Thymus (tissue), 11 donors: ENCODE measurements around the gene JAKMIP1. TPM values are rescaled to one million over a fixed set of nuclear protein-coding genes. Genes with fewer than 3 reads are reported as not detected.

Source experiments
- DNase-seq, 9 donors: peaks; one replicate each; pipeline ENCODE4 v3.0.0-alpha.2; 2013; ENCODE audit warnings: low spot score in 9 of 9, low read depth in 6 of 9, missing footprints in 1 of 9
- H3K27ac ChIP-seq, 2 donors: one replicate each; pipeline ENCODE4 v1.5.1; 2013; ENCODE audit warnings: control low read depth in 1 of 2, low read depth in 1 of 2, low read length in 1 of 2, mild to moderate bottlenecking in 1 of 2, moderate library complexity in 1 of 2
- H3K27me3 ChIP-seq, 2 donors: one replicate each; pipeline ENCODE4 v1.5.1; 2013; ENCODE audit warnings: low read length in 1 of 2; ENCODE audit not compliant: control insufficient read depth in 2 of 2, insufficient read depth in 1 of 2
- H3K36me3 ChIP-seq, 2 donors: one replicate each; pipeline ENCODE4 v1.5.1; 2013; ENCODE audit warnings: low read length in 1 of 2, mild to moderate bottlenecking in 1 of 2, moderate library complexity in 1 of 2; ENCODE audit not compliant: control insufficient read depth in 2 of 2, insufficient read depth in 2 of 2
- H3K4me1 ChIP-seq, 2 donors: one replicate each; pipeline ENCODE4 v1.5.1; 2013; ENCODE audit warnings: low read length in 2 of 2; ENCODE audit not compliant: control insufficient read depth in 2 of 2, insufficient read depth in 2 of 2
- H3K4me3 ChIP-seq, 2 donors: one replicate each; pipeline ENCODE4 v1.5.1; 2013; ENCODE audit warnings: low read length in 2 of 2, control low read depth in 1 of 2, mild to moderate bottlenecking in 1 of 2
- H3K9me3 ChIP-seq, 2 donors: one replicate each; pipeline ENCODE4 v1.5.1; 2013; ENCODE audit warnings: low read length in 1 of 2, mild to moderate bottlenecking in 1 of 2; ENCODE audit not compliant: control insufficient read depth in 2 of 2, insufficient read depth in 1 of 2
- WGBS: extraction: QIAGEN DNeasy Blood & Tissue Kit; methylation state at CpG from one replicate; pipeline ENCODE4 v1.1.7; 2013; 5-methylcytosine and 5-hydroxymethylcytosine counted together
- polyA plus RNA-seq: library from polyadenylated mRNA; stranded (reverse); fragments of 200-250 nt; gene quantifications from one replicate; pipeline ENCODE4 v1.2.3, GENCODE V29; 2013
- total RNA-seq: library from RNA; stranded (reverse); fragments of 120-200 nt; gene quantifications from one replicate; pipeline ENCODE4 v1.2.4, GENCODE V29; 2013
- donor health status: healthy.

Gene JAKMIP1
- total and polyA plus RNA-seq, 2 donors = 0.19 to 1.5 TPM

- H3K4me3 ChIP-seq = no peak overlapping the region
- no peaks in the 10 kb centered on the region for H3K4me1 ChIP-seq
- WGBS = 90% methylated on average over 8 of the region's 8 CpGs
- H3K27me3 ChIP-seq = peaks cover 0 to 2% of the 10 kb centered on the region in 2 donors
- peaks cover 0 to 11% of the 10 kb centered on the region in 2 donors for H3K9me3 ChIP-seq
- H3K27ac ChIP-seq = no peak overlapping the region
- no peaks in the 10 kb centered on the region for H3K36me3 ChIP-seq
- no peak for DNase-seq
These were observed 39.1 kb upstream of the JAKMIP1 start for GRCh38 chr4:6239486-6239885.

- Histone ChIP-seq H3K27ac (no peak overlapping the region), H3K4me1 (no peaks in the 10 kb centered on the region), H3K9me3 (no peaks in the 10 kb centered on the region), H3K27me3 (no peaks in the 10 kb centered on the region), H3K36me3 (no peaks in the 10 kb centered on the region), H3K4me3 (no peak overlapping the region)
- DNase-seq = no peak
- 82% methylated on average over 12 of the region's 12 CpGs for WGBS
These were observed 36.6 kb upstream of the JAKMIP1 start for GRCh38 chr4:6236816-6237390.

- no peaks in the 10 kb centered on the region for H3K36me3 ChIP-seq
- no peak for DNase-seq
- 87% methylated on average over 17 of the region's 17 CpGs for WGBS
These were observed 35.7 kb upstream of the JAKMIP1 start for GRCh38 chr4:6235901-6236640.

DNA sequence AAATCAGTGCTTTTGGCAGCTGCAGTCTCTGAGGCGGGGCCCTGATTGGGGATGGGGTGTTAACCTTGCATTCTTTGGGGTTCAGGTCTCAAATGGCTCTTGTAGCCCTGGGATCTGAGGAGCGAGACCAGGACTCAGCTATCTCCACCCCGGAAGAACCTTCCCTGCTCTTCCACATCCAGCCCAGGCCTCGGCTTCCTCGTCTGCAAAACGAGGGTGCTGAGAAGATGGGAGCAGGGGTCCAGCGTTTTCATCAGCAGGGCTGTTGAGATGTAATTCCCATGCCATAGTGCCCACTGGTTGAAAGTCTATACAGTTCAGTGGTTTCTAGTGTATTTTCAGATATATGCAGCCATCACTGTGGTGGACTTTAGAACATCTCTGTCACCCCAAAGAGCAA lies 34.7 kb upstream of the JAKMIP1 start:
- Histone ChIP-seq H3K27me3 (no peaks in the 10 kb centered on the region), H3K27ac (no peak overlapping the region), H3K4me3 (no peak overlapping the region), H3K4me1 (no peaks in the 10 kb centered on the region), H3K36me3 (no peaks in the 10 kb centered on the region), H3K9me3 (no peaks in the 10 kb centered on the region)
- DNase-seq = no peak
- 88% methylated on average over 7 of the region's 7 CpGs for WGBS

More at GRCh38 chr4:6235901-6236640, 35.7 kb upstream of the JAKMIP1 start:
- no peaks in the 10 kb centered on the region for H3K27me3 ChIP-seq
- no peaks in the 10 kb centered on the region for H3K9me3 ChIP-seq
- no peak overlapping the region for H3K4me3 ChIP-seq
- no peaks in the 10 kb centered on the region for H3K4me1 ChIP-seq
- no peak overlapping the region for H3K27ac ChIP-seq

DNA sequence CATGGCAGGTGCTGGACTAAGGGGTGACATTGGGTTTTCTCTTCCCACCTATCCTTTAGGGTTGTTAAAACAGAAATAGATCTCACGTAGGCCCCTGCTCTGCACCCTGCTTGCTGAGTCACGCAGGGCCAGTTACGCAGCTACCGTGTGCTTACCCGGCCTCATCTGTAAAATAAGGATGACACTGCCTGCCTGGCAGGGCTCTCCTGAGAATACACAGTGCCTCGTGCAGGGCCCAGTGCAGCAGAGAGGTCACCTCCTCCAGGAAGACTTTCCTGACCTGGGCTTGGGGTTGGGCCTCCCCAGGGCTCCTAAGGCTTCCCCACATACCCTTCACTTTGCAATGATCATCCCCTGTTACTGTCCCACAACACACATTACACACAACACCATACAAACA lies 33.6 kb upstream of the JAKMIP1 start:
- WGBS = 91% methylated on average over 6 of the region's 6 CpGs
- no peak overlapping the region for H3K4me3 ChIP-seq
- no peaks in the 10 kb centered on the region for H3K9me3 ChIP-seq
- H3K27ac ChIP-seq = no peak overlapping the region
- DNase-seq = no peak
- H3K27me3 ChIP-seq = no peaks in the 10 kb centered on the region
- no peaks in the 10 kb centered on the region for H3K4me1 ChIP-seq
- H3K36me3 ChIP-seq = no peaks in the 10 kb centered on the region

GRCh38 chr4:6232836-6233785 lies 32.8 kb upstream of the JAKMIP1 start:
- WGBS = 92% methylated on average over 30 of the region's 30 CpGs
- DNase-seq = no peak

GRCh38 chr4:6231663-6232165 lies 31.4 kb upstream of the JAKMIP1 start:
- 92% methylated on average over 7 of the region's 7 CpGs for WGBS
- Histone ChIP-seq H3K9me3 (no peaks in the 10 kb centered on the region), H3K27me3 (no peaks in the 10 kb centered on the region), H3K4me1 (no peaks in the 10 kb centered on the region), H3K27ac (no peak overlapping the region), H3K36me3 (no peaks in the 10 kb centered on the region), H3K4me3 (no peak overlapping the region)
- no peak for DNase-seq

More at GRCh38 chr4:6232836-6233785, 32.8 kb upstream of the JAKMIP1 start:
- H3K27ac ChIP-seq = no peak overlapping the region
- H3K4me1 ChIP-seq = no peaks in the 10 kb centered on the region
- no peaks in the 10 kb centered on the region for H3K36me3 ChIP-seq
- H3K9me3 ChIP-seq = no peaks in the 10 kb centered on the region
- H3K4me3 ChIP-seq = no peak overlapping the region
- H3K27me3 ChIP-seq = no peaks in the 10 kb centered on the region

DNA sequence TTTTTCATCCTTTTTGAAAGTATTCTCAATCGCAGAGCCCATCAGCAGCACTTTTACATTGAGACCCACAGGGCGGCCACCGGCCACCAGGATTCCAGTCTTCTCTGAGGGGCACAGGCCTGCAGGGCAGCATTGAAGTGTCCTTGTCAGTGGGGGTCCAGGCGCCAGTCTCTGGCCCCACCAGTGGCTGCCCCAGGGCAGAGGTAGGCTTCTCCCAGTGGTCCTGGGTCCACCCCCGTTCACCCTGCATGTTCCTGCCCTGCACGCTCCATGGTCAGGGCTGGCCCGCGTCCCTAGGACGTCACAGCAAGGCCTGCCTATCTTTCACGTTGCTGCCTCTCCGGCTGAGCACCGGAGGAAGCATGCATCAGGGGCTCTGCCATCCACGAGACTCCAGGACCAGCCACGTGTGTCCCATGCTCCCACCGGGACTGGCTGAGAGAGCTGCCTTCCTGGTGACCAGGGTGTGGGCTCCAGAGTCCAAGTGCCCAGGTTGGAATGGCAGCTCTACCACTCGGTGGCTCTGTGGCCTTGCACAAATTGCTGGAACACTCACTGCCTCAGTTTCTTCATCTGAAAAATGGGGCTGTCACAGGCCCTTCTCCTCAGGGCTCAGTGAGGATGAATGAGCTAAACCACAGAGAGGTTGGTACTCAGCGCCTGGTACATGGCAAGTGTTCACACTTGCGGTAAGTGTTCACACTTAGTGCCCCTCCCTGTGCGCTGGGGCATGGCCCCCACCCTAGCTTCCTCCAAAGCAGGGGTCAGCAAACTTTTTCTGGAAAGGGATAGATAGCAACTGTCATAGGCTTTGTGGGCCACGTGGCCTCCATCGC lies 30.7 kb upstream of the JAKMIP1 start:
- Histone ChIP-seq H3K9me3 (no peaks in the 10 kb centered on the region), H3K4me1 (no peaks in the 10 kb centered on the region), H3K36me3 (no peaks in the 10 kb centered on the region), H3K27me3 (no peaks in the 10 kb centered on the region), H3K4me3 (no peak overlapping the region), H3K27ac (no peak overlapping the region)
- 96% methylated on average over 21 of the region's 21 CpGs for WGBS
- DNase-seq = no peak
